K562 (cell line): ENCODE data around the gene NCCRP1.
"Not testable (repeated sequence)": the region's sequence is repeated elsewhere in the genome, so short reads cannot be mapped to it uniquely, and the experiment has no call there.

ENCODE experiments used
- ARHGAP35 ChIP-seq: fragments of 450-650 bp; IDR thresholded peaks from 2 replicates; pipeline ENCODE4 v1.6.1; 2018; ENCODE audit not compliant: partially characterized antibody
- CAMTA2 ChIP-seq: fragments of 250-450 bp; sonication (Bioruptor Pico); conservative IDR thresholded peaks from 2 replicates; pipeline ENCODE4 v1.5.1; 2022
- CBFB ChIP-seq: sonication (generic); formaldehyde crosslinking; IDR thresholded peaks from 2 replicates; pipeline ENCODE4 v1.4.0; 2020; ENCODE audit warnings: mild to moderate bottlenecking, missing genetic modification reagents
- CHCHD3 ChIP-seq: fragments of 250-450 bp; sonication (Bioruptor Pico); IDR thresholded peaks from 2 replicates; pipeline ENCODE4 v2.1.2; 2022; ENCODE audit warnings: mild to moderate bottlenecking
- CTCF ChIP-seq, 3 experiments: IDR thresholded peaks in 2 of 3; conservative IDR thresholded peaks in 1 of 3; 2 replicates each; pipeline ENCODE4 v1.5.1; 2011 to 2012; ENCODE audit warnings: low read length in 3 of 3, mild to moderate bottlenecking in 3 of 3, control low read depth in 2 of 3, improper control_type of control experiment in 1 of 3, inconsistent platforms in 1 of 3, low read depth in 1 of 3, mixed read lengths in 1 of 3, moderate library complexity in 1 of 3; ENCODE audit not compliant: insufficient read depth in 2 of 3
- FOS ChIP-seq: IDR thresholded peaks from 3 replicates; pipeline ENCODE4 v1.6.1; 2011; ENCODE audit not compliant: insufficient read length; ENCODE audit errors: extremely low read depth
- FOXA3 ChIP-seq, 2 experiments: fragments of 450-650 bp in 1 of 2; sonication (generic) in 1 of 2; formaldehyde crosslinking; IDR thresholded peaks in 1 of 2; conservative IDR thresholded peaks in 1 of 2; 2 replicates each; pipeline versions ENCODE4 v1.4.0 to v1.8.0; 2020 to 2022; ENCODE audit warnings: mild to moderate bottlenecking in 2 of 2, missing genetic modification reagents in 1 of 2
- GABPA ChIP-seq: fragments of 200-800 bp; sonication (Bioruptor generic); conservative IDR thresholded peaks from 2 replicates; pipeline ENCODE4 v1.6.1; 2016; ENCODE audit warnings: low read depth, missing genetic modification characterization, missing compliant biosample characterization
- GATA2 ChIP-seq: sonication (generic); formaldehyde crosslinking; IDR thresholded peaks from 2 replicates; pipeline ENCODE4 v1.4.0; 2020; ENCODE audit warnings: mild to moderate bottlenecking, missing genetic modification reagents
- MAX ChIP-seq: sonication (generic); formaldehyde crosslinking; IDR thresholded peaks from 2 replicates; pipeline ENCODE4 v1.9.0; 2022; ENCODE audit warnings: mild to moderate bottlenecking, missing genetic modification reagents
- MYC ChIP-seq, 2 experiments: fragments of 250-450 bp in 1 of 2; sonication (Bioruptor Pico) in 1 of 2; IDR thresholded peaks; 2 replicates each; pipeline versions ENCODE4 v1.5.1 to v1.6.1; 2012 to 2021; ENCODE audit warnings: low read depth in 2 of 2, borderline replicate concordance in 1 of 2, improper control_type of control experiment in 1 of 2, low read length in 1 of 2, mild to moderate bottlenecking in 1 of 2, moderate library complexity in 1 of 2
- POLR2A ChIP-seq: fragments of 450-650 bp; conservative IDR thresholded peaks from 2 replicates; pipeline ENCODE4 v1.6.1; 2016
- ZNF124 ChIP-seq: sonication (generic); formaldehyde crosslinking; IDR thresholded peaks from 2 replicates; pipeline ENCODE4 v1.8.1; 2022; ENCODE audit warnings: missing genetic modification reagents
- TF ChIP-seq, protein P1 (sequence below): fragments of 450-650 bp; IDR thresholded peaks from 2 replicates; pipeline ENCODE4 v1.6.1; 2017; ENCODE audit warnings: antibody characterized with exemption

DNA sequence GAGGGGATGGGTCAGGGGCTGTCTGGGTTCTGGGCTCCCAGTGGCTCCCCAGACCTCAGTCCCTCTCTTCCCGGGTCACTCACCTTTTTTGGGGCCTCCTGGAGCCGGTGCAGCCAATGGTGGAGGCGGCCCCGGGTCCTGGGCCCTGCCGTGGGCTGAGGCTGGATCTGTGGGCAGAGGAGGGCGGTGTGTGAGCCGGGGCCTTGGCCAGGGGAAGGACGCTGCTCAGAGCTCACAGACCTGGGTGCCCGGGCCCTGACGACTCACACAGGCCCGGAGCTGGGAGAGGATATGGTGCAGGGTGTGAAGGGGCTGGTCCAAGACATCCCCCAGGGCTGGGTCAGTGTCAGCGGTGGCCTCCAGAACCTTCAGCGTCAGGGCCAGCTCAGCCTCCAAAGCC is 47.0 kb downstream of the NCCRP1 start:
- TF ChIP-seq GATA2; FOXA3 (CRISPR knock-in tag; conservative IDR thresholded peaks at IDR 0.05 in 1 of 2, IDR thresholded peaks at IDR 0.05 in 1 of 2); FOS; CHCHD3 (CRISPR knock-in tag); CAMTA2 (CRISPR knock-in tag); MYC (IDR thresholded peaks at IDR 0.05; ENCODE audit: low read depth, low read length); MYC (CRISPR knock-in tag; IDR thresholded peaks at IDR 0.05; ENCODE audit: borderline replicate concordance, low read depth); GABPA (tag); ARHGAP35; MAX; ZNF124 (CRISPR knock-in tag); CTCF (IDR thresholded peaks at IDR 0.05 in 2 of 3, conservative IDR thresholded peaks at IDR 0.05 in 1 of 3; ENCODE audit: insufficient read depth in 2 of 3, low read depth in 1 of 3, low read length in 3 of 3); POLR2A; CBFB (CRISPR knock-in tag): not testable (repeated sequence)
- TF ChIP-seq, protein P1, sequence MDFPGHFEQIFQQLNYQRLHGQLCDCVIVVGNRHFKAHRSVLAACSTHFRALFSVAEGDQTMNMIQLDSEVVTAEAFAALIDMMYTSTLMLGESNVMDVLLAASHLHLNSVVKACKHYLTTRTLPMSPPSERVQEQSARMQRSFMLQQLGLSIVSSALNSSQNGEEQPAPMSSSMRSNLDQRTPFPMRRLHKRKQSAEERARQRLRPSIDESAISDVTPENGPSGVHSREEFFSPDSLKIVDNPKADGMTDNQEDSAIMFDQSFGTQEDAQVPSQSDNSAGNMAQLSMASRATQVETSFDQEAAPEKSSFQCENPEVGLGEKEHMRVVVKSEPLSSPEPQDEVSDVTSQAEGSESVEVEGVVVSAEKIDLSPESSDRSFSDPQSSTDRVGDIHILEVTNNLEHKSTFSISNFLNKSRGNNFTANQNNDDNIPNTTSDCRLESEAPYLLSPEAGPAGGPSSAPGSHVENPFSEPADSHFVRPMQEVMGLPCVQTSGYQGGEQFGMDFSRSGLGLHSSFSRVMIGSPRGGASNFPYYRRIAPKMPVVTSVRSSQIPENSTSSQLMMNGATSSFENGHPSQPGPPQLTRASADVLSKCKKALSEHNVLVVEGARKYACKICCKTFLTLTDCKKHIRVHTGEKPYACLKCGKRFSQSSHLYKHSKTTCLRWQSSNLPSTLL: not testable (repeated sequence)
